Measurements from ENCODE around the gene CPSF3. TPM values are rescaled to one million over a fixed set of nuclear protein-coding genes. Genes with fewer than 3 reads are reported as not detected.

The CPSF3 gene
- total and polyA plus RNA-seq, 8 donors: 25.9 to 58.7 (median 46.7) TPM

GRCh38 chr2:9424447-9425164 is 1.2 kb downstream of the CPSF3 start:
- ATAC-seq (no peak), DNase-seq (no peak)
- TF ChIP-seq CTCF (IDR thresholded peaks at IDR 0.05): no peak
- Histone ChIP-seq H3K4me1 (peaks cover 12 to 26% of the 10 kb centered on the region in 2 donors), H3K9me3 (no peaks in the 10 kb centered on the region), H3K27ac (peak overlapping the region in 1 of 2 donors; percentile 95), H3K4me3 (peak overlapping the region; percentile 81 to 98), H3K36me3 (peaks cover 0 to 9% of the 10 kb centered on the region in 2 donors), H3K27me3 (no peaks in the 10 kb centered on the region)
- intact Hi-C loops (cut with DNase I): no loop called here

GRCh38 chr2:9428965-9429577 is 5.6 kb downstream of the CPSF3 start:
- Histone ChIP-seq H3K36me3 (peaks cover 0 to 53% of the 10 kb centered on the region in 2 donors), H3K27me3 (no peaks in the 10 kb centered on the region), H3K4me1 (peaks cover 6 to 11% of the 10 kb centered on the region in 2 donors), H3K27ac (no peak overlapping the region), H3K9me3 (no peaks in the 10 kb centered on the region), H3K4me3 (no peak overlapping the region)
- no peak for TF ChIP-seq CTCF (IDR thresholded peaks at IDR 0.05)
- DNase-seq: no peak
- no peak for ATAC-seq
- intact Hi-C loops (cut with DNase I): no loop called here

DNA sequence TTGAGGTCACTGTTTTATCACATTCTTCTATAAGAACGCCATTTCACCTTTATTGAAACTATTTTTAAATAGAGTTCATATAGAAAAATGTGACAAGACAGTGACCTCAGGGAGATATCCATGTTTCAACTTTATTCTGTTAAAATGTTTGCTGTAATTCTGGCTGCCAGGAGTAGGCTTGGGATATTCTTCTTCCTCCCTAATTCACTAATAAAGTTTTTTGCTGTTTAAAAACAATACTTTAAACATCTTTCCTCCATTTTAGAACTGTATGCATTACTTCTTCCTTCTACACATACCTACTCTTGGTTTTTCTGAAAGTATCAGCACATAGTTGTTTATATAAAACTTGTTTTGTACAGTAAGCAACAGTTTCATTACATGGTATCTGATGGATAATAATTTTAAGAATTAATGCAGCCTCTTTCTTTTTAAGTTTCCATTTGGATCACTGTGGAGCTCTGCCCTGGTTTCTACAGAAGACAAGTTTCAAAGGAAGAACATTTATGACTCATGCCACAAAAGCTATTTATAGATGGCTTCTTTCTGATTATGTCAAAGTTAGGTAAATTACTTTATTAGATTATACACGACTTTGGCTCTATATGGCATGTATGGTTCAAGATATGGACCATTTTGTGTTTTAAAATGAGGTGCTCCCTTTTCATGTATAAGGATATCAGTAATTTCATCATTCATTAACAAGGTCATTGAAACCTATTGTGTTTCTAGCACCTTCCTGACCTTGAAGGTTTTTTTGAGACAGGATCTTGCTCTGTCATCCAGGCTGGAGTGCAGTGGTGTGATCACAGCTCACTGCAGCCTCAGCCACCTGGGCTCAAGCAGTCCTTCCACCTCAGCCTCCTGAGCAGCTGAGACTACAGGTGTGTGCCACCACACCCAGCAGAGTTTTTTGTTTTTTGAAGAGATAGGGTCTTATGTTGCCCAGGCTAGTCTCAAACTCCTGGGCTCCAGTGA is 7.2 kb downstream of the CPSF3 start:
- H3K4me3 ChIP-seq: no peak overlapping the region
- H3K4me1 ChIP-seq: no peaks in the 10 kb centered on the region
- no peaks in the 10 kb centered on the region for H3K27me3 ChIP-seq
- ATAC-seq (no peak), DNase-seq (no peak)
- H3K36me3 ChIP-seq: peaks cover 0 to 65% of the 10 kb centered on the region in 2 donors
- no peak for TF ChIP-seq CTCF (IDR thresholded peaks at IDR 0.05)
- no peaks in the 10 kb centered on the region for H3K9me3 ChIP-seq
- intact Hi-C loops (cut with DNase I): no loop called here
- no peak overlapping the region for H3K27ac ChIP-seq

DNA sequence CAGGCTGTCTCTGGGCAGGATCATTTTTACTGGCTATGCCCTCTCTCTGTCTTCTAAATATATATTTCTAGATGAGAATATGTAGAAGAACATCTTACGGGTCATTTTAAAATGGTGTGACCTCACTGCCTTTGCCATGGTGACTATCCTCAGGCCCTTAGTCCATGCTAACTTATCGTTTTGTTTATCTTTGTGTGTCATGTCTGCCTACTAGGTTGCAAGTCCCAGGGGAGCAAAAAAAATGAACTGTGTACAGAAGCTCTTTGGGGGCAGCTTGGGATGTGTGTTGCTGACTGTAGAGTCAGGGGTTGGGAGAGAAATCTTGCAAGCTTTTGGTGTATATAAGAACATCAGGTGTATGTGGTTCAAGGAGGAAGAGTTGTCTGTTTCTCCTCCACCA is 11.0 kb downstream of the CPSF3 start:
- no peak overlapping the region for H3K27ac ChIP-seq
- H3K36me3 ChIP-seq: peaks cover 3 to 95% of the 10 kb centered on the region in 2 donors
- TF ChIP-seq CTCF (IDR thresholded peaks at IDR 0.05): no peak
- H3K27me3 ChIP-seq: no peaks in the 10 kb centered on the region
- intact Hi-C loops (cut with DNase I): no loop called here
- no peaks in the 10 kb centered on the region for H3K4me1 ChIP-seq
- DNase-seq (no peak), ATAC-seq (no peak)
- no peaks in the 10 kb centered on the region for H3K9me3 ChIP-seq
- no peak overlapping the region for H3K4me3 ChIP-seq
